SK-N-SH treated with all-trans-retinoic acid at 6 μM for 48 hours (cell line): Measurements from ENCODE around the gene NRL.

Experiments used
- ARNTL ChIP-seq: fragments of 450-650 bp; formaldehyde crosslinking; IDR thresholded peaks from 2 replicates; pipeline ENCODE4 v1.5.0; 2020; ENCODE audit warnings: low read depth, mild to moderate bottlenecking, moderate library complexity, borderline replicate concordance
- CSDC2 ChIP-seq: fragments of 250-450 bp; sonication (Bioruptor Pico); IDR thresholded peaks from 2 replicates; pipeline ENCODE4 v1.5.0; 2020; ENCODE audit warnings: mild to moderate bottlenecking, moderate library complexity
- RARB ChIP-seq: fragments of 250-450 bp; sonication (Bioruptor Pico); IDR thresholded peaks from 2 replicates; pipeline ENCODE4 v1.8.0; 2021; ENCODE audit warnings: mild to moderate bottlenecking, moderate library complexity
- SNAI2 ChIP-seq: fragments of 250-450 bp; sonication (Bioruptor Pico); IDR thresholded peaks from 2 replicates; pipeline ENCODE4 v1.5.0; 2020; ENCODE audit warnings: mild to moderate bottlenecking, moderate library complexity
- ZFP3 ChIP-seq: fragments of 250-450 bp; sonication (Bioruptor Pico); IDR thresholded peaks from 2 replicates; pipeline ENCODE4 v1.5.0; 2020; ENCODE audit warnings: mild to moderate bottlenecking, moderate library complexity
- ZFP30 ChIP-seq: fragments of 450-650 bp; formaldehyde crosslinking; IDR thresholded peaks from 2 replicates; pipeline ENCODE4 v1.5.0; 2022; ENCODE audit warnings: mild to moderate bottlenecking, moderate library complexity
- ZNF565 ChIP-seq: fragments of 450-650 bp; formaldehyde crosslinking; conservative IDR thresholded peaks from 2 replicates; pipeline ENCODE4 v1.5.0; 2020; ENCODE audit warnings: low read depth, mild to moderate bottlenecking, moderate library complexity
- ZNF70 ChIP-seq: fragments of 450-650 bp; formaldehyde crosslinking; IDR thresholded peaks from 2 replicates; pipeline ENCODE4 v1.5.0; 2020; ENCODE audit warnings: mild to moderate bottlenecking, moderate library complexity
- TF ChIP-seq, protein P1 (sequence below): fragments of 250-450 bp; sonication (Bioruptor Pico); IDR thresholded peaks from 2 replicates; pipeline ENCODE4 v1.8.0; 2020; ENCODE audit warnings: mild to moderate bottlenecking, moderate library complexity, borderline replicate concordance

GRCh38 chr14:24075485-24076301 is 39.1 kb downstream of the NRL start:
- TF ChIP-seq, protein P1, sequence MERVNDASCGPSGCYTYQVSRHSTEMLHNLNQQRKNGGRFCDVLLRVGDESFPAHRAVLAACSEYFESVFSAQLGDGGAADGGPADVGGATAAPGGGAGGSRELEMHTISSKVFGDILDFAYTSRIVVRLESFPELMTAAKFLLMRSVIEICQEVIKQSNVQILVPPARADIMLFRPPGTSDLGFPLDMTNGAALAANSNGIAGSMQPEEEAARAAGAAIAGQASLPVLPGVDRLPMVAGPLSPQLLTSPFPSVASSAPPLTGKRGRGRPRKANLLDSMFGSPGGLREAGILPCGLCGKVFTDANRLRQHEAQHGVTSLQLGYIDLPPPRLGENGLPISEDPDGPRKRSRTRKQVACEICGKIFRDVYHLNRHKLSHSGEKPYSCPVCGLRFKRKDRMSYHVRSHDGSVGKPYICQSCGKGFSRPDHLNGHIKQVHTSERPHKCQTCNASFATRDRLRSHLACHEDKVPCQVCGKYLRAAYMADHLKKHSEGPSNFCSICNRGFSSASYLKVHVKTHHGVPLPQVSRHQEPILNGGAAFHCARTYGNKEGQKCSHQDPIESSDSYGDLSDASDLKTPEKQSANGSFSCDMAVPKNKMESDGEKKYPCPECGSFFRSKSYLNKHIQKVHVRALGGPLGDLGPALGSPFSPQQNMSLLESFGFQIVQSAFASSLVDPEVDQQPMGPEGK (CRISPR knock-in tag), result no peak
- TF ChIP-seq SNAI2 (CRISPR knock-in tag) (no peak), ZFP3 (no peak), ZNF565 (CRISPR knock-in tag) (no peak), RARB (CRISPR knock-in tag) (no peak), ZFP30 (CRISPR knock-in tag) (no peak), ARNTL (CRISPR knock-in tag) (no peak), CSDC2 (CRISPR knock-in tag) (no peak), ZNF70 (CRISPR knock-in tag) (no peak)
